SK-N-SH treated with all-trans-retinoic acid at 6 μM for 48 hours (cell line): ENCODE measurements around the gene UTP20.

Source experiments
- PPARA ChIP-seq: fragments of 250-450 bp; sonication (Bioruptor Pico); IDR thresholded peaks from 2 replicates; pipeline ENCODE4 v1.5.0; 2020; ENCODE audit warnings: mild to moderate bottlenecking, borderline replicate concordance
- ZFP3 ChIP-seq: fragments of 250-450 bp; sonication (Bioruptor Pico); IDR thresholded peaks from 2 replicates; pipeline ENCODE4 v1.5.0; 2020; ENCODE audit warnings: mild to moderate bottlenecking, moderate library complexity
- ZNF565 ChIP-seq: fragments of 450-650 bp; formaldehyde crosslinking; conservative IDR thresholded peaks from 2 replicates; pipeline ENCODE4 v1.5.0; 2020; ENCODE audit warnings: low read depth, mild to moderate bottlenecking, moderate library complexity
- TF ChIP-seq, protein P1 (sequence below): fragments of 250-450 bp; sonication (Bioruptor Pico); IDR thresholded peaks from 2 replicates; pipeline ENCODE4 v1.5.0; 2020; ENCODE audit warnings: mild to moderate bottlenecking, moderate library complexity
- TF ChIP-seq, protein P2 (sequence below): fragments of 250-450 bp; sonication (Bioruptor Pico); IDR thresholded peaks from 2 replicates; pipeline ENCODE4 v1.8.0; 2020; ENCODE audit warnings: mild to moderate bottlenecking, moderate library complexity, borderline replicate concordance

DNA sequence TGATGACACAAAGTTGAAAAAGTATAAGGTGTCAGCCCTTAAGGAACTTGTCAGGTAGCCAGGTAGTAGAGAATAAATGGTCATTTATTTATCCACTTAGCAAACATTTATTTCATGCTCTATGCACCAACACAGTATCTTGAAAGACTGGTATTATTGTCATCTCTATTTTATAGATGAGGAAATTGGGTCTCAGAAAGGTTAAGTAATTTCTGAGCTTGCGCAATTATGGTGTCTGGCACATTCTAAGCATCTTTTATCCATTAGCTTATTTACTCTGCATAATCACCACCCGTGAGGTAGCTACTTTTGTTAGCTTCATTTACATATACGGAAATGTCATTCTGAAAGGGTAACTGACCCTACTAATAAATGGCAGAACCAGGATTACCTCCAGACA, 2.5 kb upstream of the UTP20 start:
- TF ChIP-seq ZFP3 (no peak), ZNF565 (no peak), PPARA (CRISPR knock-in tag) (no peak)
- TF ChIP-seq, protein P1, sequence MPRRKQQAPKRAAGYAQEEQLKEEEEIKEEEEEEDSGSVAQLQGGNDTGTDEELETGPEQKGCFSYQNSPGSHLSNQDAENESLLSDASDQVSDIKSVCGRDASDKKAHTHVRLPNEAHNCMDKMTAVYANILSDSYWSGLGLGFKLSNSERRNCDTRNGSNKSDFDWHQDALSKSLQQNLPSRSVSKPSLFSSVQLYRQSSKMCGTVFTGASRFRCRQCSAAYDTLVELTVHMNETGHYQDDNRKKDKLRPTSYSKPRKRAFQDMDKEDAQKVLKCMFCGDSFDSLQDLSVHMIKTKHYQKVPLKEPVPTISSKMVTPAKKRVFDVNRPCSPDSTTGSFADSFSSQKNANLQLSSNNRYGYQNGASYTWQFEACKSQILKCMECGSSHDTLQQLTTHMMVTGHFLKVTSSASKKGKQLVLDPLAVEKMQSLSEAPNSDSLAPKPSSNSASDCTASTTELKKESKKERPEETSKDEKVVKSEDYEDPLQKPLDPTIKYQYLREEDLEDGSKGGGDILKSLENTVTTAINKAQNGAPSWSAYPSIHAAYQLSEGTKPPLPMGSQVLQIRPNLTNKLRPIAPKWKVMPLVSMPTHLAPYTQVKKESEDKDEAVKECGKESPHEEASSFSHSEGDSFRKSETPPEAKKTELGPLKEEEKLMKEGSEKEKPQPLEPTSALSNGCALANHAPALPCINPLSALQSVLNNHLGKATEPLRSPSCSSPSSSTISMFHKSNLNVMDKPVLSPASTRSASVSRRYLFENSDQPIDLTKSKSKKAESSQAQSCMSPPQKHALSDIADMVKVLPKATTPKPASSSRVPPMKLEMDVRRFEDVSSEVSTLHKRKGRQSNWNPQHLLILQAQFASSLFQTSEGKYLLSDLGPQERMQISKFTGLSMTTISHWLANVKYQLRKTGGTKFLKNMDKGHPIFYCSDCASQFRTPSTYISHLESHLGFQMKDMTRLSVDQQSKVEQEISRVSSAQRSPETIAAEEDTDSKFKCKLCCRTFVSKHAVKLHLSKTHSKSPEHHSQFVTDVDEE (CRISPR knock-in tag) = no peak
- TF ChIP-seq, protein P2, sequence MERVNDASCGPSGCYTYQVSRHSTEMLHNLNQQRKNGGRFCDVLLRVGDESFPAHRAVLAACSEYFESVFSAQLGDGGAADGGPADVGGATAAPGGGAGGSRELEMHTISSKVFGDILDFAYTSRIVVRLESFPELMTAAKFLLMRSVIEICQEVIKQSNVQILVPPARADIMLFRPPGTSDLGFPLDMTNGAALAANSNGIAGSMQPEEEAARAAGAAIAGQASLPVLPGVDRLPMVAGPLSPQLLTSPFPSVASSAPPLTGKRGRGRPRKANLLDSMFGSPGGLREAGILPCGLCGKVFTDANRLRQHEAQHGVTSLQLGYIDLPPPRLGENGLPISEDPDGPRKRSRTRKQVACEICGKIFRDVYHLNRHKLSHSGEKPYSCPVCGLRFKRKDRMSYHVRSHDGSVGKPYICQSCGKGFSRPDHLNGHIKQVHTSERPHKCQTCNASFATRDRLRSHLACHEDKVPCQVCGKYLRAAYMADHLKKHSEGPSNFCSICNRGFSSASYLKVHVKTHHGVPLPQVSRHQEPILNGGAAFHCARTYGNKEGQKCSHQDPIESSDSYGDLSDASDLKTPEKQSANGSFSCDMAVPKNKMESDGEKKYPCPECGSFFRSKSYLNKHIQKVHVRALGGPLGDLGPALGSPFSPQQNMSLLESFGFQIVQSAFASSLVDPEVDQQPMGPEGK (CRISPR knock-in tag) = no peak
